Measurements from ENCODE around the gene GLYATL2.

GLYATL2 gene

DNA sequence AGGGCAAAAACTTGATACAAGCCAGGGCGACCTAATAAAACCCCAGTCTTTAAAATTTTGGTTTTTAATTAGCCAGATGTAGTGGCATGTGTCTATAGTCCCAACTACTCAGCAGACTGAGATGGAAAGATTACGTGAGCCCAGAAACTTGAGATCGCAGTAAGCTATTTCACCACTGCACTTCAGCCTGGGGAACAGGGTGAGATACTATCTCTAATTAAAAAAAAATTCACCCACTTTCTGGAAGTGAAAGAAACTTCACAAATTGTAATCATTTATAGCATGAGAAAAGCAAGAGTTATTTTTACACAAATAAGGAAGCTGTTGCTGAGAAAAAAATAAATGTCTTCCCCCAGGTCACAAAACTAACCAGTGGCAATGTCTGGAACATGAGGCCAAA, 882 bp upstream of the GLYATL2 start:
- Histone ChIP-seq H3K4me1 (ENCODE audit: control insufficient read depth, insufficient read depth, low read length) (no peaks in the 10 kb centered on the region), H3K27me3 (ENCODE audit: control insufficient read depth, insufficient read depth, low read length) (no peaks in the 10 kb centered on the region), H3K4me3 (ENCODE audit: low read depth, low read length) (no peak overlapping the region), H3K9ac (ENCODE audit: low read depth, low read length) (no peak overlapping the region), H3K9me3 (ENCODE audit: control insufficient read depth, insufficient read depth, low read length) (no peaks in the 10 kb centered on the region), H3K36me3 (ENCODE audit: control insufficient read depth, insufficient read depth, low read length) (no peaks in the 10 kb centered on the region)

GRCh38 chr11:58837707-58838388, 6.7 kb downstream of the GLYATL2 start:
- H3K9me3 ChIP-seq (ENCODE audit: control insufficient read depth, insufficient read depth, low read length): peaks cover 10% of the 10 kb centered on the region
- H3K4me1 ChIP-seq (ENCODE audit: control insufficient read depth, insufficient read depth, low read length): no peaks in the 10 kb centered on the region
- H3K9ac ChIP-seq (ENCODE audit: low read depth, low read length): no peak overlapping the region
- no peaks in the 10 kb centered on the region for H3K27me3 ChIP-seq (ENCODE audit: control insufficient read depth, insufficient read depth, low read length)
- no peaks in the 10 kb centered on the region for H3K36me3 ChIP-seq (ENCODE audit: control insufficient read depth, insufficient read depth, low read length)
- no peak overlapping the region for H3K4me3 ChIP-seq (ENCODE audit: low read depth, low read length)

DNA sequence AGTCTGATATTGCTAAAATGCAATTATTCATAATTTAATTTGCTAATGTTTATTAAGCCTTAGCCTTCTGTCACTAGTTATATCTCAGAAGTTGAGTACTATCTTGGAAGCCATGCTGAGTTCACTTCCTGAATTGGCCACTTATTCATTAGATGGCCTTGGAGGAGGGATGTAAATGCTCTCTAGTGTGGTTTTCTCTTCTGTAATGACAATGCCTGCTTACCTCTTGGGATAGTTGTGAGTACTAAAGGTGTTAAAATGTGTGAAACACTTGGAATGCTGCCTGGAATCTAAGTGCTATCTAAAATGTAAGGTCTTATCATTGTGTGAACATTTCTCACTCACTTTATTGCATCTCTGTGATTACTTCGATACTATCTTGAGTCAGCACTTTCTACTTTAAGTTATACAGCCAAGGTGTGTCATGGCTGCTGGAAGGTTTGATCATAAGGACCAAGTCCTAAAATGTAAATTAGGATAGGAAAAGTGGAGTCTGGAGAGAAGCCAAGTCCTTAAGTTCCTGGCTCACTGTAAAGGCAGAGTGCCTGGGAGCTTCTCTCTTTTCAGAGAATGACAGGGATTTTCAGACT, 12.4 kb downstream of the GLYATL2 start:
- no peaks in the 10 kb centered on the region for H3K36me3 ChIP-seq (ENCODE audit: control insufficient read depth, insufficient read depth, low read length)
- peaks cover 9% of the 10 kb centered on the region for H3K9me3 ChIP-seq (ENCODE audit: control insufficient read depth, insufficient read depth, low read length)
- H3K27me3 ChIP-seq (ENCODE audit: control insufficient read depth, insufficient read depth, low read length): no peaks in the 10 kb centered on the region

GRCh38 chr11:58830673-58831301, 13.7 kb downstream of the GLYATL2 start:
- peaks cover 9% of the 10 kb centered on the region for H3K9me3 ChIP-seq (ENCODE audit: control insufficient read depth, insufficient read depth, low read length)
- H3K9ac ChIP-seq (ENCODE audit: low read depth, low read length): no peak overlapping the region
- H3K4me3 ChIP-seq (ENCODE audit: low read depth, low read length): no peak overlapping the region
- H3K27me3 ChIP-seq (ENCODE audit: control insufficient read depth, insufficient read depth, low read length): no peaks in the 10 kb centered on the region
- H3K4me1 ChIP-seq (ENCODE audit: control insufficient read depth, insufficient read depth, low read length): no peaks in the 10 kb centered on the region
- no peaks in the 10 kb centered on the region for H3K36me3 ChIP-seq (ENCODE audit: control insufficient read depth, insufficient read depth, low read length)

More for the DNA sequence above, 12.4 kb downstream of the GLYATL2 start:
- H3K4me1 ChIP-seq (ENCODE audit: control insufficient read depth, insufficient read depth, low read length): no peaks in the 10 kb centered on the region
- no peak overlapping the region for H3K4me3 ChIP-seq (ENCODE audit: low read depth, low read length)
- H3K9ac ChIP-seq (ENCODE audit: low read depth, low read length): no peak overlapping the region

GRCh38 chr11:58829786-58830185, 14.7 kb downstream of the GLYATL2 start:
- no peak overlapping the region for H3K9ac ChIP-seq (ENCODE audit: low read depth, low read length)

DNA sequence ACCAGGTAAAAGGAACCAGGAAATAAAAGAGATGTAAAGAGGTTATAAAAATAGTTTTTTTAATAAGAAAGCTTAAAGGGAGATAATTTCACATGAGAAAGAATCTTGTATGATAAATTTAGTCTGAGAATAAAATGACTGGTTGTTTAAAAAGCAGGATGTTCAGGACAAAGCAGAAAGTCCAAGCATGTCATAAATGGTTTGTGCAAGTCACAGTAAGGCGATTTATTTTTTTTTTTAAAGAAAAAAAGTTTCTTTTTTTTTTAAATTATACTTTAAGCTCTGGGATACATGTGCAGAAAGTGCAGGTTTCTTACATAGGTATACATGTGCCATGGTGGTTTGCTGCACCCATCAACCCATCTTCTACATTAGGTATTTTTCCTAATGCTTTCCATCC, 30.8 kb downstream of the GLYATL2 start:
- Histone ChIP-seq H3K4me3 (ENCODE audit: low read depth, low read length) (no peak overlapping the region), H3K27me3 (ENCODE audit: control insufficient read depth, insufficient read depth, low read length) (no peaks in the 10 kb centered on the region), H3K36me3 (ENCODE audit: control insufficient read depth, insufficient read depth, low read length) (no peaks in the 10 kb centered on the region), H3K4me1 (ENCODE audit: control insufficient read depth, insufficient read depth, low read length) (no peaks in the 10 kb centered on the region), H3K9ac (ENCODE audit: low read depth, low read length) (no peak overlapping the region), H3K9me3 (ENCODE audit: control insufficient read depth, insufficient read depth, low read length) (peaks cover 2% of the 10 kb centered on the region)

More at GRCh38 chr11:58829786-58830185, 14.7 kb downstream of the GLYATL2 start:
- Histone ChIP-seq H3K4me3 (ENCODE audit: low read depth, low read length) (no peak overlapping the region), H3K36me3 (ENCODE audit: control insufficient read depth, insufficient read depth, low read length) (no peaks in the 10 kb centered on the region), H3K9me3 (ENCODE audit: control insufficient read depth, insufficient read depth, low read length) (peaks cover 9% of the 10 kb centered on the region), H3K4me1 (ENCODE audit: control insufficient read depth, insufficient read depth, low read length) (no peaks in the 10 kb centered on the region), H3K27me3 (ENCODE audit: control insufficient read depth, insufficient read depth, low read length) (no peaks in the 10 kb centered on the region)

DNA sequence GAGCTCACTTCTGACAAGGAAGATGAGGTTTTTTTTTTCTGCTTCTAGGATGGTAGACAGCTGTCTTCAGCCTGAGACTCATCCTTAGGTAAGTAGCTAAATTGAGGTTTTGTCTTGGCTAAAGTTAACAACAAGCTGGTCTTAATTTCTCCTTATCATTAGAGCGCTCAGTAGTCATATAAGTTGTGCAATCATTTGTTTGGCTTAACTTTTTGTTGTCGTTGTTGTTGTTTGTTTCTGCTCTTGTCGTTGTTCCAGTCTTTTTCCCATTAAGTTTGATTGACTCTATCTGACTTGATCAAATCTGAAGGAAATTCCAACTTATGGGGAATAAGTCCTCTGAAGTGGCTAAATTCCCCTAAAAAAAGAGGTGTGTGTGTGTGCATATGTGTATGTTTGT, 33.0 kb downstream of the GLYATL2 start:
- Histone ChIP-seq H3K9ac (ENCODE audit: low read depth, low read length) (no peak overlapping the region), H3K4me1 (ENCODE audit: control insufficient read depth, insufficient read depth, low read length) (no peaks in the 10 kb centered on the region), H3K36me3 (ENCODE audit: control insufficient read depth, insufficient read depth, low read length) (no peaks in the 10 kb centered on the region), H3K9me3 (ENCODE audit: control insufficient read depth, insufficient read depth, low read length) (peaks cover 2% of the 10 kb centered on the region), H3K4me3 (ENCODE audit: low read depth, low read length) (no peak overlapping the region), H3K27me3 (ENCODE audit: control insufficient read depth, insufficient read depth, low read length) (no peaks in the 10 kb centered on the region)

DNA sequence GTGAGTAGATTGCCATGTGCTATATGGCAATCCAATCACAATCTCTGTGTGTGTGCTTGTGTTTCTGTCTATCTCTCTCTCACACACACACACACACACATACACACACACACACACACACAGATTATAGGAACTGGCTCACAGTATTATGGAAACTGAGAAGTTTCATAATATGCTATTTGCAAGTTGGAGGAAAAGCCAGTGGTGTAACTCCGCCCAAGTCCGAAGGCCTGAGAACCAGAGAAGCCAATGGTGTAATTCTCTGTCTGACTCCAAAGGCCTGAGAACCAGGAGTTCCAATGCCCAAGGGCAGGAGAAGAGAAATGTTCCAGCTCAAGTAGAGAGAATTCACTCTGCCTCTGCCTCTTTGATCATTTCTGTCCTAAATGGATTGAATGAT, 37.2 kb downstream of the GLYATL2 start:
- H3K9me3 ChIP-seq (ENCODE audit: control insufficient read depth, insufficient read depth, low read length): peaks cover 2% of the 10 kb centered on the region
- no peaks in the 10 kb centered on the region for H3K36me3 ChIP-seq (ENCODE audit: control insufficient read depth, insufficient read depth, low read length)
- no peak overlapping the region for H3K4me3 ChIP-seq (ENCODE audit: low read depth, low read length)
- no peaks in the 10 kb centered on the region for H3K4me1 ChIP-seq (ENCODE audit: control insufficient read depth, insufficient read depth, low read length)
- no peaks in the 10 kb centered on the region for H3K27me3 ChIP-seq (ENCODE audit: control insufficient read depth, insufficient read depth, low read length)
- no peak overlapping the region for H3K9ac ChIP-seq (ENCODE audit: low read depth, low read length)

DNA sequence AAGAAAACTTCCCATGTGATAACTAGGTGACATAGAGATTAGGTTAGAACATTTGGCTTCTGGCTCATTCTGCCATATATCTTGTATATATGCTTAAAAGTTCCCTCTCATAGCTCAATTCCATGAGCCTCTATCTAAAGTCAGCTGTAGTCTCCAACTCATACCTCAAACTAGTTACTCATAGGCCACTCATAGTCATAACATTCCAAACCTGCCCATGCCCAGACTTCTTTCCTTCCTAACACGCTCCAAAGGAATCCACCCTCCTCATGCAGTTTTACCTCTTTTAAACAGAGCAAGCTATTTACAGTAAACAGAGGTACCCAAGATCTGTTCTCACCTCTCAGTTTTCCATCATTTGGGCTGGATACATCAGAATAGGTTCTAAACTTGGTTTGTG, 39.4 kb downstream of the GLYATL2 start:
- H3K9ac ChIP-seq (ENCODE audit: low read depth, low read length): no peak overlapping the region
- H3K36me3 ChIP-seq (ENCODE audit: control insufficient read depth, insufficient read depth, low read length): no peaks in the 10 kb centered on the region
- no peak overlapping the region for H3K4me3 ChIP-seq (ENCODE audit: low read depth, low read length)
- no peaks in the 10 kb centered on the region for H3K27me3 ChIP-seq (ENCODE audit: control insufficient read depth, insufficient read depth, low read length)
- no peaks in the 10 kb centered on the region for H3K4me1 ChIP-seq (ENCODE audit: control insufficient read depth, insufficient read depth, low read length)
- peaks cover 2% of the 10 kb centered on the region for H3K9me3 ChIP-seq (ENCODE audit: control insufficient read depth, insufficient read depth, low read length)

DNA sequence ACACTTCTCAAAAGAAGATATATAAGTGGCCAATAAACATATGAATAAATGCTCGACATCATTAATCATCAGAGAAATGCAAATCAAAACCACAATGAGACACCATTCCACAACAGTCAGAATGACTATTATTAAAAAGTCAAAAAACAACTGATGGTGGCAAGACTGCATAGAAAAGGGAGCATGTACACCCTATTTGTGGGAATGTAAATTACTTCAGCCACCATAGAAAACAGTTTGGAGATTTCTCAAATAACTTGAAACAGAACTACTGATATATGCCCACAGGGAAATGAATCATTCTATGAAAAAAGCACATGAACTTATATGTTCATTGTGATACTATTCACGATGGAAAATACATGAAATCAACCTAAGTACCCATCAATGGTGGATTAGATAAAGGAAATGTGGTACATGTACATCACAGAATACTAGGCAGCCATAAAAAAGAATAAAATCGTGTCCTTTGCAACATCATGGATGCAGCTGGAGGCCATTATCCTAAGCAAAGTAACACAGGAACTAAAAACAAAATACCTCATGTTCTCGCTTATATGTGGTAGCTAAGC, 42.4 kb downstream of the GLYATL2 start:
- Histone ChIP-seq H3K36me3 (ENCODE audit: control insufficient read depth, insufficient read depth, low read length) (no peaks in the 10 kb centered on the region), H3K4me3 (ENCODE audit: low read depth, low read length) (no peak overlapping the region), H3K4me1 (ENCODE audit: control insufficient read depth, insufficient read depth, low read length) (peaks cover 4% of the 10 kb centered on the region), H3K9ac (ENCODE audit: low read depth, low read length) (no peak overlapping the region), H3K27me3 (ENCODE audit: control insufficient read depth, insufficient read depth, low read length) (no peaks in the 10 kb centered on the region), H3K9me3 (ENCODE audit: control insufficient read depth, insufficient read depth, low read length) (no peaks in the 10 kb centered on the region)

- Histone ChIP-seq H3K9ac (ENCODE audit: low read depth, low read length) (no peak overlapping the region), H3K36me3 (ENCODE audit: control insufficient read depth, insufficient read depth, low read length) (no peaks in the 10 kb centered on the region), H3K27me3 (ENCODE audit: control insufficient read depth, insufficient read depth, low read length) (no peaks in the 10 kb centered on the region), H3K4me1 (ENCODE audit: control insufficient read depth, insufficient read depth, low read length) (peaks cover 4% of the 10 kb centered on the region), H3K4me3 (ENCODE audit: low read depth, low read length) (no peak overlapping the region), H3K9me3 (ENCODE audit: control insufficient read depth, insufficient read depth, low read length) (no peaks in the 10 kb centered on the region)
These were observed 43.2 kb downstream of the GLYATL2 start for GRCh38 chr11:58801302-58801701.

GRCh38 chr11:58796333-58796732, 48.2 kb downstream of the GLYATL2 start:
- Histone ChIP-seq H3K9me3 (ENCODE audit: control insufficient read depth, insufficient read depth, low read length) (no peaks in the 10 kb centered on the region), H3K36me3 (ENCODE audit: control insufficient read depth, insufficient read depth, low read length) (no peaks in the 10 kb centered on the region), H3K4me3 (ENCODE audit: low read depth, low read length) (no peak overlapping the region), H3K27me3 (ENCODE audit: control insufficient read depth, insufficient read depth, low read length) (no peaks in the 10 kb centered on the region), H3K4me1 (ENCODE audit: control insufficient read depth, insufficient read depth, low read length) (peaks cover 4% of the 10 kb centered on the region), H3K9ac (ENCODE audit: low read depth, low read length) (no peak overlapping the region)

All from iPS-15b (cell line).